ENCODE data around the gene VPS13D. TPM values are rescaled to one million over a fixed set of nuclear protein-coding genes. Genes with fewer than 3 reads are reported as not detected.

VPS13D gene
- total and polyA plus RNA-seq, 2 donors (not counting 3 experiments of a cell fraction or from before 2014, with no cell fraction given) = 13.6 to 48.5 TPM

DNA sequence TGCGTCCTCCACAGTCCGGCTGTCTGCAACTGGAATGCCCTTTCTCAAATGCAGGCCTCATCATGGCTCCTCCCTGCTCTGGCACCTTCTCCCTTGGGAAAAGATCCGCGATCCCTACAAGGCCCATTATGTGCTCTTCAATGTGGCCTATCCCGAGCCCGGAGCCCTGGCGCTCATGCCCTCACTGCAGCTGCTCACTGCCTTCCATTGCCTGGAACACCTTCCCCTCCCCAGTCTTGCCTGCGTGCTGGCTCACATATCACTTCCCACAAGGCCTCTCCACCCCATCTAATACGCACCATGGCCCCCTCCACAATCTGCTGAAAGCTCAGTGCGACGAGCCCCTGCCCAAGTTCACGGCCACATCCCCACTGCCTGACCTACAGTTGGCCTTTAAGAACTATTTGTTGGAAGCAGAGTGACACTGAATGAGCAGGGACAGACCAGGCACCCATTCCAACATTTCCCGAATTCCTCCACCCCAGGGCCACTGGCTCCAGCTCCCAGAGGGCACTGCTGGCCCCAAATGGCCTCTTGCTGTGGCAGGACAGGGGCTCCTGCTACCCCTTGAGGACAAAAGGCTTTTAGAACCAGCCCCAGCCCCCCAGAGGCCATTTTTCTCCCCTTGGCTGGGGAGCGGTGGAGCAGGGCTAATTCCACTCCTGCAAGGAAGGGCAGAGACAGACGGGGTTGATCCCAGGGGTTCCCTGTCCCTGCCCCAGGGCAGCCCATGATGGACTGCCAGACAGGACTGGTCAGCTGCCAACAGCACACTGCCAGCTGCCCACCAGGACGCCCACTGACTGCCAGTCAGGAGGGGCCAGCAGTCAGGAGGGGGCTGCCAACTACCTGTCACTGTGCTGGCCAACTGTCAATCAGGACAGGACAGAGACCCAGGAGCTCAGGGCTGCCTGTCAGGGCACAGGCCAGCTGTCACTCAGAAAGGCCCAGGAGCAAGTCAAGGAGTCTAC, 323.4 kb downstream of the VPS13D start:
- no peaks in the 10 kb centered on the region for H3K9me3 ChIP-seq (replicated peaks; ENCODE audit: control insufficient read depth, insufficient read depth, low read length)
- H3K79me2 ChIP-seq (ENCODE audit: control insufficient read depth, insufficient read depth, low read length) = no peaks in the 10 kb centered on the region
- ChIA-PET CTCF (no interaction called here), POLR2A (no interaction called here)
- H3K4me1 ChIP-seq (ENCODE audit: control insufficient read depth, extremely low read depth, insufficient read depth, low read length) = peaks cover 12% of the 10 kb centered on the region
- no peak overlapping the region for H3K4me3 ChIP-seq (replicated peaks in 1 of 3; ENCODE audit: insufficient read depth in 1 of 3, low read depth in 1 of 3, low read length in 3 of 3)
- no TSS peak for BruUV-seq (replicated peaks)
- H3K9me1 ChIP-seq (replicated peaks; ENCODE audit: control insufficient read depth, extremely low read depth, insufficient read depth, low read length) = no peaks in the 10 kb centered on the region
- intact Hi-C loops (cut with micrococcal nuclease) (no loop called here), dilution Hi-C loops (cut with MboI; ENCODE audit: extremely low pct_ligation_motif_present, low sequenced_read_pairs) (no loop called here)
- no peak for DNase-seq (ENCODE audit: low read depth, low spot score)
- H2AFZ ChIP-seq (ENCODE audit: low read depth, low read length) = no peak overlapping the region
- H3K4me2 ChIP-seq (ENCODE audit: insufficient read depth, low read length) = no peak overlapping the region
- H3K27me3 ChIP-seq (ENCODE audit: control insufficient read depth in 2 of 2, insufficient read depth in 2 of 2, low read length in 2 of 2) = no peaks in the 10 kb centered on the region
- H3K36me3 ChIP-seq (ENCODE audit: control insufficient read depth in 2 of 2, extremely low read depth in 1 of 2, insufficient read depth in 2 of 2, low read length in 2 of 2) = no peaks in the 10 kb centered on the region
- no peak overlapping the region for H3K9ac ChIP-seq (replicated peaks; ENCODE audit: extremely low read depth, insufficient read depth, low read length)
- H4K20me1 ChIP-seq (replicated peaks; ENCODE audit: control insufficient read depth, extremely low read depth, insufficient read depth, low read length) = no peaks in the 10 kb centered on the region
- FAIRE-seq = no peak
- H3K27ac ChIP-seq (ENCODE audit: insufficient read depth, low read depth, low read length) = no peak overlapping the region
- TF ChIP-seq, protein P1, sequence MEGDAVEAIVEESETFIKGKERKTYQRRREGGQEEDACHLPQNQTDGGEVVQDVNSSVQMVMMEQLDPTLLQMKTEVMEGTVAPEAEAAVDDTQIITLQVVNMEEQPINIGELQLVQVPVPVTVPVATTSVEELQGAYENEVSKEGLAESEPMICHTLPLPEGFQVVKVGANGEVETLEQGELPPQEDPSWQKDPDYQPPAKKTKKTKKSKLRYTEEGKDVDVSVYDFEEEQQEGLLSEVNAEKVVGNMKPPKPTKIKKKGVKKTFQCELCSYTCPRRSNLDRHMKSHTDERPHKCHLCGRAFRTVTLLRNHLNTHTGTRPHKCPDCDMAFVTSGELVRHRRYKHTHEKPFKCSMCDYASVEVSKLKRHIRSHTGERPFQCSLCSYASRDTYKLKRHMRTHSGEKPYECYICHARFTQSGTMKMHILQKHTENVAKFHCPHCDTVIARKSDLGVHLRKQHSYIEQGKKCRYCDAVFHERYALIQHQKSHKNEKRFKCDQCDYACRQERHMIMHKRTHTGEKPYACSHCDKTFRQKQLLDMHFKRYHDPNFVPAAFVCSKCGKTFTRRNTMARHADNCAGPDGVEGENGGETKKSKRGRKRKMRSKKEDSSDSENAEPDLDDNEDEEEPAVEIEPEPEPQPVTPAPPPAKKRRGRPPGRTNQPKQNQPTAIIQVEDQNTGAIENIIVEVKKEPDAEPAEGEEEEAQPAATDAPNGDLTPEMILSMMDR (IDR thresholded peaks at IDR 0.05; ENCODE audit: extremely low read depth in 1 of 2, insufficient read depth in 1 of 2, low read depth in 1 of 2, low read length in 2 of 2) = no peak
- TF ChIP-seq JUN (IDR thresholded peaks at IDR 0.05; ENCODE audit: borderline replicate concordance, insufficient read depth, insufficient read length, low read depth) (no peak), POLR2AphosphoS5 (IDR thresholded peaks at IDR 0.05; ENCODE audit: insufficient read depth, low read depth, low read length) (no peak), MYC (IDR thresholded peaks at IDR 0.05; ENCODE audit: low read depth, low read length) (no peak), FOS (IDR thresholded peaks at IDR 0.05; ENCODE audit: borderline replicate concordance, insufficient read depth, low read length) (no peak), POLR2A (IDR thresholded peaks at IDR 0.05; ENCODE audit: low read depth, low read length) (no peak), GATA2 (IDR thresholded peaks at IDR 0.05; ENCODE audit: insufficient read depth, insufficient read length, low read depth, low read length) (no peak), EZH2 (IDR thresholded peaks at IDR 0.05; ENCODE audit: borderline replicate concordance, low read depth, low read length, severe bottlenecking) (no peak)
- TF ChIP-seq, protein P2, sequence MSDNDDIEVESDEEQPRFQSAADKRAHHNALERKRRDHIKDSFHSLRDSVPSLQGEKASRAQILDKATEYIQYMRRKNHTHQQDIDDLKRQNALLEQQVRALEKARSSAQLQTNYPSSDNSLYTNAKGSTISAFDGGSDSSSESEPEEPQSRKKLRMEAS (IDR thresholded peaks at IDR 0.05; ENCODE audit: insufficient read depth, insufficient read length) = no peak

Measured in endothelial cell of umbilical vein (primary cell).